HG02840 (cell line): Measurements from ENCODE around the gene SOS1.
"Not testable (repeated sequence)": the region's sequence is repeated elsewhere in the genome, so short reads cannot be mapped to it uniquely, and the experiment has no call there.

Experiments
- ATAC-seq: cut with Tn5 transposase; IDR thresholded peaks from one replicate; pipeline ENCODE4 v1.9.1; 2021; ENCODE audit warnings: mild to moderate bottlenecking, moderate library complexity, moderate number of reproducible peaks; ENCODE audit not compliant: unreplicated experiment, low FRiP score

Gene SOS1

GRCh38 chr2:39120771-39121522, at the start of gene SOS1:
SOS1 (minus strand) TSS chr2:39121051; CDS start chr2:39120422, 629 bp downstream.
- ATAC-seq: peak; percentile 46

- no peak for ATAC-seq
Measured at GRCh38 chr2:39164089-39164488, 43.2 kb upstream of the SOS1 start.

GRCh38 chr2:39160982-39161381, 40.1 kb upstream of the SOS1 start:
- ATAC-seq: no peak

GRCh38 chr2:39159283-39159682, 38.4 kb upstream of the SOS1 start:
- no peak for ATAC-seq

GRCh38 chr2:39158351-39158750, 37.5 kb upstream of the SOS1 start:
- no peak for ATAC-seq

GRCh38 chr2:39156846-39157245, 36.0 kb upstream of the SOS1 start:
- ATAC-seq: no peak

GRCh38 chr2:39156107-39156506, 35.3 kb upstream of the SOS1 start:
- ATAC-seq: no peak

- ATAC-seq: not testable (repeated sequence)
Measured at GRCh38 chr2:39155573-39155972, 34.7 kb upstream of the SOS1 start.

GRCh38 chr2:39154944-39155343, 34.1 kb upstream of the SOS1 start:
- no peak for ATAC-seq

- no peak for ATAC-seq
Measured at GRCh38 chr2:39153312-39153711, 32.5 kb upstream of the SOS1 start.

GRCh38 chr2:39152504-39152903, 31.7 kb upstream of the SOS1 start:
- no peak for ATAC-seq

GRCh38 chr2:39150890-39151497, 30.1 kb upstream of the SOS1 start:
- no peak for ATAC-seq

DNA sequence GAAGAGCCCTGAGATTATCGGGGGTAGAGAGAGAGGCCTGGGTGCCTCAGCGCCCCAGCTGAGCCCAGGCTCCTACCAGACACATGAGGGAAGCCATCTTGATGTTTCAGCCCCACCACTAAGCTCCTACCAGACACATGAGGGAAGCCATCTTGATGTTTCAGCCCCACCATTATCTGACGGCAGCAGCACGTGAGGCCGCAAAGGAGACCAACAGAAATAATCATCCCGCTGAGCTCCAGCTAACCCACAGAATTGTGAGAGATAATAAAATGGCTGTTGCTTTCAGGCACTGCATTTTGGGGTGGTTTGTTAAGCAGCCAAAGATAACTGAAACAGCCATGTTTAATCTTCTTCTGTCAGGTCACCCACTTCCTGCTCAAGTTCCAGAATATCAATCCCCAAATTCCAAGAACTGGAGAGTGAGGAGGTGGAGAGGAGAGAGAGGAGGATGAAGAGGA, 29.3 kb upstream of the SOS1 start:
- ATAC-seq: no peak

- no peak for ATAC-seq
Measured at GRCh38 chr2:39146630-39147029, 25.8 kb upstream of the SOS1 start.

DNA sequence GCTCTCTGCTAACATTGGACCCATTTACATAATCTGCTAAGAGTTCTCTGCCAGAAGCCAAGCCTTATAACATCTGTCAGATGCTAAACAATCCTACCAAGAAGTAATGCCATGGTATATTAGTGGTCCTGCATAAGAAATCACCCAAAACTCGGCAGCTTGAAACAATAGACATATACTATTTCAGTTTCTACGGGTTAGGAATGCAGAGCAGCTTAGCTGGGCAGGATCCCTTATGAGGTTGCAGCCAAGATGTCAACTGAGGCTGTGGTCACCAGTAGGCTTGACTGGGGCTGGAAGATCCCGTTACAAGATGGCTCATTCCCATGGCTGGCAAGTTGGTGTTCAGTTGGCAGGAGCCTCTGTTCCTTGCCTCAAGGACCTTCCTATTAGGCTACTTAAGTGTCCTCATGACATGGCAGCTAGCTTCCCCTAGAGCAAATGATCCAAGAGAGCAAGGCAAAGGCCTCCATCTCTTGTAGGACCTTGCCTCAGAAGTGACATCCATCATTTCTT, 25.1 kb upstream of the SOS1 start:
- no peak for ATAC-seq

GRCh38 chr2:39144416-39144815, 23.6 kb upstream of the SOS1 start:
- ATAC-seq: no peak

DNA sequence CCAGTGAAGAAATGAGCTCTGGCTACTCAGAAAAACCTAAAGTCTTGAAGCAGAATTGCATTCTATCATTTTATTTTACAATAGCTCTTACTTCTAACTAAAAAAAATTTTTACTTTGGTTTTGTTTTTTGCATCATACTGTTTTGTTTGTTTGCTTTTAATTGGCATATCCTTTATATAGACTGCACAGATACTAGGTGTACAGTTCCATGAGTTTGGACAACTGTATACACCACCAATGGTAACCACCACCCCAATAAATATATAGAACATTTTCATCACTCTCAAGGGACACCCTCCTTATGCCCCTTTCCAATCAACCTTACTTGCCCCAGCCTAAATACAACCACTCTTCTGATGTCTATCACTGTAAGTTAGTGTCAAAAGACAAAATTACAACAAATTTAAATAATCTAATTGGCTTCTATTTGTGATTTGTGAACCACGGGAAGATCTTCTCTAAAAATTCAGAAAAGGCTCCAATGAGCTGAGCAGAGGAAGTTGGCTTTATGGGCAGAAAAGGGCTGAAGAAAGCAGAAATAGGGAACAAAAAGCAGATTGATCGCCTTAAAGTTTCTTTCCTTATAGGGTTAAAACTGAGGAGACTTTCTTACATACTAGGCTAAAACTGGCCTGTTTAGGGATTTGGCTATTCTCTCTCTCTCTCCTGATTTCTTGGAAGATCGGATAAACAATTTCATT, 22.2 kb upstream of the SOS1 start:
- ATAC-seq: no peak

GRCh38 chr2:39141334-39142271, 20.8 kb upstream of the SOS1 start:
- ATAC-seq: no peak

GRCh38 chr2:39140948-39141333, 20.1 kb upstream of the SOS1 start:
- ATAC-seq: not testable (repeated sequence)

GRCh38 chr2:39140322-39140847, 19.5 kb upstream of the SOS1 start:
- ATAC-seq: no peak
